Stimulated activated CD4-positive, alpha-beta T cell treated with anti-CD3 and anti-CD28 coated beads, TNF-alpha, amount 100 ng/mL, for 4 hours (primary cell): ENCODE data around the gene AXIN1.
"Not testable (repeated sequence)": the region's sequence is repeated elsewhere in the genome, so short reads cannot be mapped to it uniquely, and the experiment has no call there.

Experiments
- DNase-seq, 3 experiments: peaks; one replicate each; pipeline ENCODE4 v3.0.0-alpha.2; 2020; ENCODE audit warnings: low read depth in 3 of 3

The AXIN1 gene

GRCh38 chr16:333406-334094, 19.0 kb downstream of the AXIN1 start:
- DNase-seq: no peak

GRCh38 chr16:331181-331814, 21.2 kb downstream of the AXIN1 start:
- not testable (repeated sequence) for DNase-seq

GRCh38 chr16:330741-331140, 21.8 kb downstream of the AXIN1 start:
- DNase-seq: no peak

- DNase-seq: no peak
Observed at GRCh38 chr16:325375-326145, 27.0 kb downstream of the AXIN1 start.

GRCh38 chr16:324451-325334, 27.8 kb downstream of the AXIN1 start:
- peak; percentile 22 to 41 (median 24) for DNase-seq

- no peak for DNase-seq
Observed at GRCh38 chr16:324201-324450, 28.4 kb downstream of the AXIN1 start.

GRCh38 chr16:322476-323143, 29.9 kb downstream of the AXIN1 start:
- no peak for DNase-seq

- no peak for DNase-seq
Observed at GRCh38 chr16:321532-321931, 31.0 kb downstream of the AXIN1 start.

GRCh38 chr16:320206-320605, 32.3 kb downstream of the AXIN1 start:
- DNase-seq: no peak

GRCh38 chr16:318628-319027, 33.9 kb downstream of the AXIN1 start:
- DNase-seq: no peak

- no peak for DNase-seq
Observed at GRCh38 chr16:317583-317982, 34.9 kb downstream of the AXIN1 start.

GRCh38 chr16:316741-317464, 35.6 kb downstream of the AXIN1 start:
- no peak for DNase-seq

GRCh38 chr16:314795-315299, 37.7 kb downstream of the AXIN1 start:
- DNase-seq: no peak

- DNase-seq: no peak
Observed at GRCh38 chr16:314351-314750, 38.2 kb downstream of the AXIN1 start.

GRCh38 chr16:311725-312124, 40.8 kb downstream of the AXIN1 start:
- no peak for DNase-seq

GRCh38 chr16:309476-309875, 43.0 kb downstream of the AXIN1 start:
- no peak for DNase-seq

GRCh38 chr16:307691-308312, 44.7 kb downstream of the AXIN1 start:
- no peak for DNase-seq

- no peak for DNase-seq
Observed at GRCh38 chr16:306911-307370, 45.6 kb downstream of the AXIN1 start.

GRCh38 chr16:305916-306626, 46.5 kb downstream of the AXIN1 start:
- no peak for DNase-seq
